ENCODE data around the gene RHOH. TPM values are rescaled to one million over a fixed set of nuclear protein-coding genes. Genes with fewer than 3 reads are reported as not detected.

The RHOH gene
- total RNA-seq, 1 donor from 2014 or later: 7.9 TPM

- DNase-seq (ENCODE audit: low spot score): no peak
Measured at GRCh38 chr4:40295572-40295971, 98.7 kb downstream of the RHOH start.

Other genes with a start within 250 kb of the RHOH start
- gene PDS5A, start 219.1 kb upstream of the RHOH start, total RNA-seq: 53.5 TPM
- gene N4BP2, start 140.2 kb upstream of the RHOH start, total RNA-seq: 4.3 TPM
- gene CHRNA9, start 138.3 kb downstream of the RHOH start, total RNA-seq: not detected

Data from mucosa of gallbladder (tissue), 1 donor.